Common myeloid progenitor, CD34-positive (primary cell): Measurements from ENCODE around the gene ZNF787.

Source experiments
- CTCF ChIA-PET: fragments of 350-600 bp; sonication (Branson Sonifier 250); formaldehyde crosslinking; loops from one replicate; lab custom pipeline; 2021; ENCODE audit warnings: antibody characterized with exemption; lab: Charles Lee
- POLR2A ChIA-PET: fragments of 350-600 bp; sonication (Branson Sonifier 250); formaldehyde crosslinking; loops from one replicate; lab custom pipeline; 2021; ENCODE audit warnings: antibody characterized with exemption; lab: Charles Lee
- DNase-seq, 3 donors: peaks; one replicate each; pipeline versions ENCODE4 v3.0.0 to v3.0.0-alpha.2; 2013
- H3K27ac ChIP-seq, 2 experiments: 1 replicate in 1 of 2; 2 replicates in 1 of 2; pipeline ENCODE4 v1.7.0; 2013; ENCODE audit warnings: inconsistent platforms in 2 of 2, low read length in 2 of 2, mild to moderate bottlenecking in 2 of 2, low read depth in 1 of 2, moderate library complexity in 1 of 2; ENCODE audit not compliant: severe bottlenecking in 2 of 2, insufficient read depth in 1 of 2, poor library complexity in 1 of 2
- H3K27me3 ChIP-seq, 5 experiments: replicated peaks in 2 of 5; 1 replicate in 3 of 5; 2 replicates in 2 of 5; pipeline versions ENCODE4 v1.6.1 to v1.7.0; 2013; ENCODE audit warnings: low read length in 4 of 5, mild to moderate bottlenecking in 2 of 5, moderate library complexity in 2 of 5, inconsistent platforms in 1 of 5; ENCODE audit not compliant: insufficient read depth in 5 of 5, control insufficient read depth in 4 of 5
- H3K36me3 ChIP-seq, 4 experiments: 1 replicate in 2 of 4; 2 replicates in 2 of 4; pipeline versions ENCODE4 v1.6.1 to v1.7.0; 2013; ENCODE audit warnings: low read length in 3 of 4, control low read depth in 1 of 4, mild to moderate bottlenecking in 1 of 4; ENCODE audit not compliant: control insufficient read depth in 4 of 4, insufficient read depth in 4 of 4
- H3K4me1 ChIP-seq, 4 experiments: 1 replicate in 3 of 4; 2 replicates in 1 of 4; pipeline versions ENCODE4 v1.6.1 to v1.7.1; 2013; ENCODE audit warnings: low read length in 3 of 4, mild to moderate bottlenecking in 3 of 4, control low read depth in 1 of 4, inconsistent platforms in 1 of 4, moderate library complexity in 1 of 4; ENCODE audit not compliant: control insufficient read depth in 4 of 4, insufficient read depth in 4 of 4; ENCODE audit errors: control extremely low read depth in 1 of 4
- H3K4me3 ChIP-seq, 7 experiments: 1 replicate in 4 of 7; 2 replicates in 3 of 7; pipeline versions ENCODE4 v1.5.1 to v1.7.0; 2013; ENCODE audit warnings: mild to moderate bottlenecking in 7 of 7, low read length in 6 of 7, moderate library complexity in 6 of 7, inconsistent platforms in 2 of 7, low read depth in 2 of 7, control low read depth in 1 of 7; ENCODE audit not compliant: insufficient read depth in 4 of 7, control insufficient read depth in 1 of 7; ENCODE audit errors: extremely low read depth in 1 of 7
- H3K9me3 ChIP-seq, 5 experiments: 1 replicate in 4 of 5; 2 replicates in 1 of 5; pipeline versions ENCODE4 v1.6.1 to v1.7.1; 2013; ENCODE audit warnings: low read length in 4 of 5, mild to moderate bottlenecking in 2 of 5, inconsistent platforms in 1 of 5, low read depth in 1 of 5, moderate library complexity in 1 of 5; ENCODE audit not compliant: control insufficient read depth in 4 of 5, insufficient read depth in 2 of 5; ENCODE audit errors: control extremely low read depth in 1 of 5
- WGBS: methylation state at CpG from one replicate; pipeline ENCODE4 v1.1.5; 2013; ENCODE audit not compliant: insufficient coverage; 5-methylcytosine and 5-hydroxymethylcytosine counted together

Gene ZNF787

DNA sequence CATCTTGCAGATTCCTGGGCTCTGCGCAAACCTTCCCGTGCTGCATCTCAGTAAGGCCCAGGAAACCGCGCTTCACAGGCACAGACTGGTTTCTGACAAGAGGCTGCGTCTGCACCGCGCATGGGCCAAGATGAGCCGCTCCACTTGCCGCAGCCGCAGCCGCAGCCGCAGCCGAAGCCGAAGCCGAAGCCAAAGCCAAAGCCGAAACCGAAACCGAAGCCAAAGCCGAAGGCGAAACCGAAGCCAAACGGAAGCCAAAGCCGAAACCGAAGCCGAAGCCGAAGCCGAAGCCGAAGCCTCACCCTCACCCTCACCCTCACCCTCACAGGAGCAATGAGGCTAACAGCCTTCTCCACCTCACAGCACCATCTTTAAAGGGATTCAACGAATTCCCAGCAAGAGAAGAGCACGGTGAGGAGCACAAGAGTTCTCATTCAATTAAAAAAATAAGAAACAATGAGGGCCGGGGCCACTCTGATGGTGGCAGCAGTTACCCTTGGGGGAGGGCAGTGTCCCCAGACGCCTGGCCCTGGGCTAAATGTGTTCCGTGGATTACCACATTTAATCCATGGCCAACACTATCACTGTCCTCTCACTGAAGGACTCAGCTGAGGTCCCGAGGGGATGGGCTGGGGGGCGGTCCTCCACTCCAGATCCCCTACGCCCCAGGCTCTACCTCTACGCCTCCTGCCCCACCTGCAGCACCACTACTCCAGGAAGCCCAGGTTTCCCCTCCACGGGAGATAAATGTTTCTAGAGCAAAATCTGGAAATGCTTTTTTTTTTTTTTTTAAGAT lies 29.1 kb downstream of the ZNF787 start:
- Histone ChIP-seq H3K4me1 (no peaks in the 10 kb centered on the region), H3K9me3 (peaks cover 0 to 12% (median 3%) of the 10 kb centered on the region in 5 experiments), H3K4me3 (no peak overlapping the region), H3K27me3 (no peaks in the 10 kb centered on the region), H3K36me3 (peaks cover 0 to 70% (median 44%) of the 10 kb centered on the region in 4 experiments), H3K27ac (no peak overlapping the region)
- CTCF ChIA-PET: interaction anchor here (1.2 to 1.8 kb wide), 3 partner anchors 10 to 13 kb away, joined by 4 to 7 read pairs (median 5); no protein-coding TSS in a partner anchor
- DNase-seq: no peak
- POLR2A ChIA-PET: no interaction called here
- 94% methylated on average over 23 of the region's 38 CpGs for WGBS

DNA sequence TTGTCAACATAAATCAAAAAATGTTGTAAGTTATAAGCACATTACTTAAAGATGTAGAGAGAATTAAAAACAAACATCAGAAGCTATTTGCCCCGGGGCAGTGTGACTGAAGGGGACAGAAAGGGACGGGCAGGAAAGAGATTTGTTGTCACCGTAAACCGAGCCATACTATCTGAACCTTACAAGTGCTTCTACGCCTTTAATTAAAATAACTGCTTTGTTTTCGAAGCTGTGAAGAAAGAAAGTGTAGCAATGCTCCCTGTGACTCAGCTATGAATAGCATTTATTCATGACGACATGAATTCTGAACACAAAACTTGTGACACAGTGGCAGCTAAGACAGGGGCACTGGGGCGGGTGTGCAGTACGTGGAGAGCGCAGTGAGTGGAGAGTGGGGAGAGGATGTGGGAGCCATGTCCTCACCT lies 30.0 kb downstream of the ZNF787 start:
- Histone ChIP-seq H3K4me1 (no peaks in the 10 kb centered on the region), H3K36me3 (peaks cover 0 to 66% (median 46%) of the 10 kb centered on the region in 4 experiments), H3K27ac (no peak overlapping the region), H3K4me3 (no peak overlapping the region), H3K9me3 (peaks cover 0 to 12% (median 3%) of the 10 kb centered on the region in 5 experiments), H3K27me3 (no peaks in the 10 kb centered on the region)
- 92% methylated on average over 6 of the region's 10 CpGs for WGBS
- ChIA-PET POLR2A (no interaction called here), CTCF (interaction anchor here (0.7 to 1.8 kb wide), 4 partner anchors 9 to 14 kb away, joined by 3 to 7 read pairs (median 4); no protein-coding TSS in a partner anchor)
- DNase-seq: no peak

DNA sequence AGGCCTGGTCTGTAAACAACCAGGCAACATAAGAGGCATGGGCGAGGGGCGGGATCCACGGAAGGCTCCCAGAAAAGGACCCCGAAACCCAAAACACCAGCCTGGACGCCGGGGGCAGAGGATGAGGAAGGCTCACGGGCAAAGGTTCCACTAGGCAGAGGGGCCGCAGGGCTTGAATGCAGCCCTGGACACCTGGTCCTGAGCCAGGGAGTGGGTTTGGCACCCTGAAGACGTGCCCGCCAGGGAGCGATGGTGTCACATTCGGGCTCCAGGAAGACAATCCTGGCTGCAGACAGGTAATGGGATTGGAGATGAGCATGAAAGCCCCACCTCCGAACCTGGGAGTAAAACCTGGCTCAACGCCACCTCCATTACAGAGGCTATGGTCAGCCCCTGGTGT lies 31.8 kb downstream of the ZNF787 start:
- 99% methylated on average over 14 of the region's 14 CpGs for WGBS
- CTCF ChIA-PET: interaction anchor here (0.8 to 1.0 kb wide), 2 partner anchors 8 to 10 kb away, joined by 3 read pairs; no protein-coding TSS in a partner anchor
- DNase-seq: no peak
- peaks cover 2 to 60% (median 44%) of the 10 kb centered on the region in 4 experiments for H3K36me3 ChIP-seq
- H3K4me1 ChIP-seq: no peaks in the 10 kb centered on the region
- no peak overlapping the region for H3K4me3 ChIP-seq
- no peaks in the 10 kb centered on the region for H3K27me3 ChIP-seq
- POLR2A ChIA-PET: no interaction called here
- no peak overlapping the region for H3K27ac ChIP-seq
- H3K9me3 ChIP-seq: peaks cover 0 to 12% (median 3%) of the 10 kb centered on the region in 5 experiments

DNA sequence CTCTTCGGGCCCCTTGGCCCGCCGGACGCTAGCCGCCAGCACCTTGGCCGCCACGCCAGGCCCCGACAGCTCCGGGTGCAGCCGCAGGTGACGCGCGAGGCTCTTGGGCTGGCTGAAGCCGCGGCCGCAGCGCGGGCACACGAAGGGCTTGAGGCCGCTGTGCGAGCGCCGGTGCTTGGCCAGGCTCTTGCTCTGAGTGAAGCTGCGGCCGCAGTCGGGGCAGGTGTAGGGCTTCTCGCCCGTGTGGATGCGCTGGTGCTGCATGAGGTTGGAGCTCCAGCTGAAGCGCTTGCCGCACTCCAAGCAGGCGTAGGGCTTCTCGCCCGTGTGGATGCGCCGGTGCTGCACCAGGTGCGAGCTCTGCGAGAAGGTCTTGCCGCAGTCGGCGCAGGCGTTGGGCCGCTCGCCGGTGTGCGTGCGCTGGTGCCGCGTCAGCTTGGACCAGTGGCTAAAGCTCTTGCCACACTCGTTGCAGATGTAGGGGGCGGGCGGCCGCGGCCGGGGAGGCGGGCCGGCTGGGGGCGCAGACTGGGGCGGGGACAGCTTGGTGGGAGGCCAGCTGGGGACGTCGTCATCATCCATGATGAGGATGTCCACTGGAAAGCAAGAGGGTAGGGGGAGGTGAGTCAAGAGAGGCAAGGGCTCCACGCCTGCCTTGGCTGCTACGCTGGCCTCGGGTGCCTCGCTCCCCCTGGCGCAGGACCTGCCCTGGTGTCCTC lies 32.4 kb downstream of the ZNF787 start:
- ChIA-PET POLR2A (no interaction called here), CTCF (no interaction called here)
- no peaks in the 10 kb centered on the region for H3K4me1 ChIP-seq
- H3K9me3 ChIP-seq: peaks cover 0 to 11% (median 3%) of the 10 kb centered on the region in 5 experiments
- WGBS: 98% methylated on average over 52 of the region's 66 CpGs
- H3K36me3 ChIP-seq: peaks cover 2 to 58% (median 43%) of the 10 kb centered on the region in 4 experiments
- no peak overlapping the region for H3K4me3 ChIP-seq
- no peaks in the 10 kb centered on the region for H3K27me3 ChIP-seq
- no peak overlapping the region for H3K27ac ChIP-seq
- DNase-seq: no peak

DNA sequence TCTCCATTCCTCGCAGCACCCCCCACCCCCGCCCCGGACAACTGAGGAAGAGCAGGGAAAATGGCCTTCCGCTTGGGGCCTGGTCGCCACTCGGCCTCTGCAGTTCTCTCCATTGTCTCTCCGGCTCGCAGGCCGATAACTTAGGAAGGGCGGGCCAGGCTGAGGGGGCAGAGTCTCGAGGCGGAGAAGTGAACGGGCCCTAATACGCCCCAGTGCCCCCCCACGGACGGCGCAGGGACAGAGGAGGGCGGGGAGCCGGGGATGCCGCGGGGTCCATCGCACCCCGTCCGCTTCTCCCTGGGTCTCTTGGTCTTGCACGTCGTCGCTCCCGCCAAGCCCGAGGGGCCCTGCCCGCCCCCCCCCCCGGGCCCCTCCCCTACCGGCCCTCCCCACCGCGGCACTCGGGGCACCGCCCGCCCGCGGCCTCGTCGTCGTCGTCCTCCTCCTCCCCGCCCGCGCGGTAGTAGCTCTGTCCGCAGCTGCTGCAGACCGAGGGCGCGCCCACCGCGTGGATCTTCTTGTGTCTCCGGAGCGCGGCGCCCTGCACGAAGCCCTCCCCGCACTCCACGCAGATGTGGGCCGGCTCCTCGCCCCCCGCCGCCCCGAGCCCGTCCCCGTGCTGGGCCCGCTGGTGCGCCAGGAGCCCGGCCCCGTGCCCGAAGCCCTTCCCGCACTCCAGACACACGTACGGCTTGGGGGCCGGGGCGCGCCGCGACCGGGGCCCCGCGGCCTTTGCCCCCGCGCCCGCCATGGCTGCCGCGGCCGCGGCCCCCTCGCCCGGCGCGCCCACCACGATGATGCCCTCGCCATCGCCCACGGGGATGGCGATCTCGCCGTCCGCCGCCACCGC lies 33.2 kb downstream of the ZNF787 start:
- DNase-seq: no peak
- no peak overlapping the region for H3K27ac ChIP-seq
- no peaks in the 10 kb centered on the region for H3K27me3 ChIP-seq
- ChIA-PET POLR2A (no interaction called here), CTCF (no interaction called here)
- H3K4me3 ChIP-seq: no peak overlapping the region
- peaks cover 0 to 4% (median 3%) of the 10 kb centered on the region in 5 experiments for H3K9me3 ChIP-seq
- 95% methylated on average over 82 of the region's 104 CpGs for WGBS
- H3K36me3 ChIP-seq: peaks cover 2 to 51% (median 36%) of the 10 kb centered on the region in 4 experiments
- H3K4me1 ChIP-seq: no peaks in the 10 kb centered on the region

DNA sequence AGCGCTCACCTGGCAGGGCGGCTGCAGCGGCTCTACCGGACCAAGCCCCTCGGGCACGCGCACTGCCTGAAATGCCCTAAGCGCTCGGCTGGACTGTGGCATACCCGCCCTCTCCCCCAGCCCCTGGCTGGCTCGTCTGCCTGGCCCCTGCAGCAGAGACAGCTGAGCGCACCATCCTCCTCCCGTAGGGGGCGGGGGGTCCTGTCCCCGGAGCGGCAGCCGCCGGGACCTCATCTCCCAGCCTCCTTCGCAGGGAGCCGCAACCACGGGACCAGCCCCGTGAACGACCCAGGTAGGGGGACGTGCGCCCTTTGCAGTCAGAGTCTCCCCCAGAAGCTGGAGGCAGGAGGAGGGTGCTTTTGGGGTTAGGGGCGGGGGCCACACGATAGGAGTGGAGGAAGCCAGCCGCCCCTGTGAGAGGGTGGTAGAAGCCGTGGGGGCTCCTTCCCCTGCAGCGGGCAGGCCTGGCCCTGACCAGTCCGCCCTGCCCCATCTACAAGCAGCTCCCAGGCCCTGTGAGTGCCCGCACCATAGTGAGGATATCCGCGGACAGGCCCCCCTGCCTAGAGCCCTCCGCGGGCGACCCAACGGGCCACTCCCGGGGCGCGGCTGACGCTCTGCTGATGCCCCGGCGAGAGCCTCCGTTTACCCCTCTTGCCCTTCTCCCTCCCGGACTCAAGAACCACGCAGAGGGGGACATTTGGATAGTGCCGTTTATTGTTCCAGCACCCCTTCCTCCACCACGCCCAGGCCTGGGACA lies 34.2 kb downstream of the ZNF787 start:
- H3K4me3 ChIP-seq: no peak overlapping the region
- POLR2A ChIA-PET: no interaction called here
- no peaks in the 10 kb centered on the region for H3K9me3 ChIP-seq
- no peak for DNase-seq
- 89% methylated on average over 43 of the region's 49 CpGs for WGBS
- H3K4me1 ChIP-seq: peaks cover 0 to under 1% (median 0%) of the 10 kb centered on the region in 4 experiments
- CTCF ChIA-PET: interaction anchor here (1.5 to 2.5 kb wide), 2 partner anchors 9 to 10 kb away, joined by 4 to 6 read pairs; no protein-coding TSS in a partner anchor
- peaks cover 0 to 3% (median 0%) of the 10 kb centered on the region in 5 experiments for H3K27me3 ChIP-seq
- peaks cover 2 to 46% (median 31%) of the 10 kb centered on the region in 4 experiments for H3K36me3 ChIP-seq
- H3K27ac ChIP-seq: no peak overlapping the region
